Measurements from ENCODE around the gene STAU1.
"Not testable (repeated sequence)": the region's sequence is repeated elsewhere in the genome, so short reads cannot be mapped to it uniquely, and the experiment has no call there.

The STAU1 gene

GRCh38 chr20:49163696-49164095, 24.4 kb downstream of the STAU1 start:
- no peak for DNase-seq

GRCh38 chr20:49161428-49162152, 26.5 kb downstream of the STAU1 start:
- DNase-seq, result no peak

GRCh38 chr20:49160057-49160929, 27.8 kb downstream of the STAU1 start:
- DNase-seq, result no peak

GRCh38 chr20:49157146-49157545, 31.0 kb downstream of the STAU1 start:
- no peak for DNase-seq

GRCh38 chr20:49156481-49156880, 31.7 kb downstream of the STAU1 start:
- DNase-seq, result no peak

GRCh38 chr20:49151436-49151835, 36.7 kb downstream of the STAU1 start:
- DNase-seq, result no peak

GRCh38 chr20:49149281-49150045, 38.7 kb downstream of the STAU1 start:
- no peak for DNase-seq

- DNase-seq, result no peak
Observed at GRCh38 chr20:49148601-49149000, 39.5 kb downstream of the STAU1 start.

- no peak for DNase-seq
Observed at GRCh38 chr20:49147296-49147695, 40.8 kb downstream of the STAU1 start.

- no peak for DNase-seq
Observed at GRCh38 chr20:49146442-49147225, 41.5 kb downstream of the STAU1 start.

GRCh38 chr20:49140834-49141233, 47.3 kb downstream of the STAU1 start:
- no peak for DNase-seq

- DNase-seq, result no peak
Observed at GRCh38 chr20:49140411-49140810, 47.7 kb downstream of the STAU1 start.

GRCh38 chr20:49138431-49138830, 49.7 kb downstream of the STAU1 start:
- DNase-seq, result no peak

GRCh38 chr20:49136817-49137571, 51.1 kb downstream of the STAU1 start:
- no peak for DNase-seq

GRCh38 chr20:49134797-49135196, 53.3 kb downstream of the STAU1 start:
- not testable (repeated sequence) for DNase-seq

GRCh38 chr20:49133571-49133970, 54.6 kb downstream of the STAU1 start:
- no peak for DNase-seq

GRCh38 chr20:49132995-49133478, 55.1 kb downstream of the STAU1 start:
- peak; percentile 81 for DNase-seq

GRCh38 chr20:49123982-49124381, 64.2 kb downstream of the STAU1 start:
- DNase-seq, result no peak

- no peak for DNase-seq
Observed at GRCh38 chr20:49122920-49123319, 65.2 kb downstream of the STAU1 start.

GRCh38 chr20:49119988-49120387, 68.1 kb downstream of the STAU1 start:
- no peak for DNase-seq

- no peak for DNase-seq
Observed at GRCh38 chr20:49118307-49118706, 69.8 kb downstream of the STAU1 start.

- DNase-seq, result no peak
Observed at GRCh38 chr20:49115564-49115963, 72.6 kb downstream of the STAU1 start.
